Stimulated activated CD8-positive, alpha-beta memory T cell treated with anti-CD3 and anti-CD28 coated beads, Interleukin-4, amount 100 ng/mL, for 1 hour (primary cell): ENCODE measurements around the gene RFWD3.
A peak's percentile ranks its signal among the peaks of the same experiment; 100 is the strongest.
"Not testable (repeated sequence)": the region's sequence is repeated elsewhere in the genome, so short reads cannot be mapped to it uniquely, and the experiment has no call there.

Source experiments
- DNase-seq, 2 donors: peaks; one replicate each; pipeline ENCODE4 v3.0.0-alpha.2; 2020; ENCODE audit warnings: low read depth in 2 of 2, low spot score in 1 of 2

RFWD3 gene, protein sequence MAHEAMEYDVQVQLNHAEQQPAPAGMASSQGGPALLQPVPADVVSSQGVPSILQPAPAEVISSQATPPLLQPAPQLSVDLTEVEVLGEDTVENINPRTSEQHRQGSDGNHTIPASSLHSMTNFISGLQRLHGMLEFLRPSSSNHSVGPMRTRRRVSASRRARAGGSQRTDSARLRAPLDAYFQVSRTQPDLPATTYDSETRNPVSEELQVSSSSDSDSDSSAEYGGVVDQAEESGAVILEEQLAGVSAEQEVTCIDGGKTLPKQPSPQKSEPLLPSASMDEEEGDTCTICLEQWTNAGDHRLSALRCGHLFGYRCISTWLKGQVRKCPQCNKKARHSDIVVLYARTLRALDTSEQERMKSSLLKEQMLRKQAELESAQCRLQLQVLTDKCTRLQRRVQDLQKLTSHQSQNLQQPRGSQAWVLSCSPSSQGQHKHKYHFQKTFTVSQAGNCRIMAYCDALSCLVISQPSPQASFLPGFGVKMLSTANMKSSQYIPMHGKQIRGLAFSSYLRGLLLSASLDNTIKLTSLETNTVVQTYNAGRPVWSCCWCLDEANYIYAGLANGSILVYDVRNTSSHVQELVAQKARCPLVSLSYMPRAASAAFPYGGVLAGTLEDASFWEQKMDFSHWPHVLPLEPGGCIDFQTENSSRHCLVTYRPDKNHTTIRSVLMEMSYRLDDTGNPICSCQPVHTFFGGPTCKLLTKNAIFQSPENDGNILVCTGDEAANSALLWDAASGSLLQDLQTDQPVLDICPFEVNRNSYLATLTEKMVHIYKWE

DNA sequence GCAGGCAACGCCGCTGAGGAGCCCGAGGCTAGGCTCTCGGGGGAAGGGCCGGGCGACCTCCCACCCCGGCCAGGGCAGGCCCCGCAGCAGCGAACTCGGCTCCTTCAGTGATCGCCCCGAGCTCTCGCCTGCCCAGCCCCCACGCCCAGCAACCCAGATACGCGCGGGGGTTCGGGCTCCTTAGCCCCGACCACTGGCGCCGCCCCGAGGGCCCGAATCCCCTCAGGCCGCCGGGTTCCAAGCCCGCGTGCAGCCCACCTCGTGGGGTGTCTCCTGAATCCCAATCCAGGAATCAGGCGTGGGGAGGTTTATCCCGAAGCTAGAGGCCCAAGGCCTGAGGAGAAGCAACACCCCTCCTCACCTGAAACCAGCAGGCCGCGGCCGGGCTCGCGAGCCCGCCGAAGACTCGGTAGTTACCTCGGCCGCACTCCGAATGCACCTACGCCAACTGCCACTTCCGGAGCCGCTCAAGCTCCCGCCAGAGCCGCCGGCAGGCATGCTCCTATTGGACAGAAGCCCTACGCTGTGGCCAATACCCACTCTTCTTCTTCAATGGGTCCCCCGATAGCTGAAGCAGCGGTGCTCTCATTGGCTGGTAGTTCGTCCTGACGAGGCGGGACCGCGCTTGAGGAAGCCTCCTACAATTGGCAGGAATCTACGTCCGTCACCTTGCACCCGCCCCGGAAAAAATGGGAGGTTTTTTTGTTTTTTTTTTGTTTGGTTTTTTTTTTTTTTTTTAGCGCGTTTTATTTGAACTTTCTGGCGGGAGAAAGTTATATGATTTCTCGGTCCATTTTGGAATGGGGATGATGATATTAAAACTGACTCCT, at the start of gene RFWD3:
TSS of gene RFWD3 (minus strand) at position 453 of the 830 bp plus-strand sequence. CDS start 5,428 bp downstream, outside the sequence.
- peak; percentile 80 to 93 for DNase-seq

GRCh38 chr16:74716355-74716754, 49.7 kb upstream of the RFWD3 start:
- DNase-seq: no peak

DNA sequence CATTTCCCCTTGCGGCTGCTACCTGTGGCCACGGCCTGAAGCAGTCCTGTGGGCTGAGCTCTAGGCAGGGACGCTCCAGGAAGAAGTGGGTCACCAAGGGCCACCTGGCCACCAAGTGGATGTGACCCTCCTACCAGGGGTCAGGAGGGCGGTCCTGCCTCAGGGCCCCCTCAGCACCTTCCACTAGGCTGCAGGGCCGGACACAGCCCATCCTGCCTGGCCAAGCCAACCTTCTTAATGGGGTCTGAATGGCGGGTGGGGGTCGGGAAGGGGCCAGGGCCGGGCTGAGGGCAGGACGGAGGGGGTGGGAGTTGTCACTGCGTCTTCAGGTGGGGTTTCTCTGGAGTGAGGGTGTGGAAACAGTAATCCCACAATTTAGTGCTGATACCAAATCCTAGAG, 47.2 kb upstream of the RFWD3 start:
- no peak for DNase-seq

DNA sequence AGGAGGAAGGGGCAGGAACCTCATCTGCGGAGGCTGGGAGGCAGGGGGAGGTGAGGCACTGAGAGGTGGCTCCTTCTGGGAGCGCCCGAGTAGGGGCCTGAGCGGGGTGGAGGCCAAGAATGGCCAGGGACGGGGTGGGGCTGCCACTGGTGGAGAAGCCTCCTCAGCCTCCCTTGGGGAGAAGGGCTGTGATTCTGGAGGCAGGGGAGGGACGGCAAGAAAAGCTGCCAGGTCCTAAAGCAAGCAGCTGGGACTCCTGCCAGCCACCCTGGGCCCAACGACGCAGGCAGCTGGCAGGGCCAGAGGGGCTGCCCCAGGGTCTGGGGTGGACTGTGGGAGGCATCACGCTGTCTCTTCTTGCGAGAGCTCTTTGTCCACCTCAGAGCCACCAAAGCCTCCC, 46.6 kb upstream of the RFWD3 start:
- no peak for DNase-seq

DNA sequence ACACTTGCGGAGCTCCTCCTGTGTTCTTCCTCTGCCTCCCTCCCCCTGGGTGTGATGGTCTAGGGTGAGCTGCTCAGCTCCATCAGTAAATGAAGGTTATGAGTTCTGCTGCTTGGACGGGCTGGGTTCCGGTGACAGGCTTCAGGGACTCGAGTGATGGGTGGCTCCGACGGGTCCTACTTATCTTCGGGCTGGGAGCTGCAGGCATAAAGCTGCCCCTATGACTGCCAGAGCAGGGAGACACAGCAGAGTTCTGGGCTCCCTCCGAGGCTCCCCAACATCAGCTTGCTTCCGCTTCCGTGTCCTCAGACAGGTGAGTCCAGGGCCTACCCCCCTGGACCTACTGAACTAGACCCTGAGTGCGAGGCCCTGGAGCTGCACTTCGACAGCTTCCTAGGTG, 45.3 kb upstream of the RFWD3 start:
- no peak for DNase-seq

- DNase-seq: no peak
Measured at GRCh38 chr16:74710401-74710800, 43.7 kb upstream of the RFWD3 start.

DNA sequence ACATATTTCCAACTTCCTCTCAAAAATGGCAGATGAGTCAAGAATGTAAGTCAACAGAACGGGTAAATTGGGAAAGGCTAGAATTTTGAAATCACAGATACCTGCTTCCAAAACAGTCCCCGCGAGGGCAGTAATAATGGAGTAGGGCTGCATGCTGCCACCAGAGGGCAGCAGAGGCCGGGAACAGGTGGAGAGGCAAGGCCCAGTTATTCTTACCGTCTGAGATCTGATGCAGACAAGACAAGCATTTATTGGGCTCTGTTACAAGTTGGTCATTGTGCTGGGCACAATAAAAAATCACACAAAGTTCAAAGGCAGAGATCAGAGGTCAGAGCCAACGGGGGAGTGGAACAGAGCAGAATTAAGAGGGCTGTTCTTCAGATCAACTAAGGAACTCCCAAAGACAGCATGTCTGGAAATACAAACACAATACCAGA, 42.8 kb upstream of the RFWD3 start:
- peak; percentile 55 to 70 for DNase-seq

DNA sequence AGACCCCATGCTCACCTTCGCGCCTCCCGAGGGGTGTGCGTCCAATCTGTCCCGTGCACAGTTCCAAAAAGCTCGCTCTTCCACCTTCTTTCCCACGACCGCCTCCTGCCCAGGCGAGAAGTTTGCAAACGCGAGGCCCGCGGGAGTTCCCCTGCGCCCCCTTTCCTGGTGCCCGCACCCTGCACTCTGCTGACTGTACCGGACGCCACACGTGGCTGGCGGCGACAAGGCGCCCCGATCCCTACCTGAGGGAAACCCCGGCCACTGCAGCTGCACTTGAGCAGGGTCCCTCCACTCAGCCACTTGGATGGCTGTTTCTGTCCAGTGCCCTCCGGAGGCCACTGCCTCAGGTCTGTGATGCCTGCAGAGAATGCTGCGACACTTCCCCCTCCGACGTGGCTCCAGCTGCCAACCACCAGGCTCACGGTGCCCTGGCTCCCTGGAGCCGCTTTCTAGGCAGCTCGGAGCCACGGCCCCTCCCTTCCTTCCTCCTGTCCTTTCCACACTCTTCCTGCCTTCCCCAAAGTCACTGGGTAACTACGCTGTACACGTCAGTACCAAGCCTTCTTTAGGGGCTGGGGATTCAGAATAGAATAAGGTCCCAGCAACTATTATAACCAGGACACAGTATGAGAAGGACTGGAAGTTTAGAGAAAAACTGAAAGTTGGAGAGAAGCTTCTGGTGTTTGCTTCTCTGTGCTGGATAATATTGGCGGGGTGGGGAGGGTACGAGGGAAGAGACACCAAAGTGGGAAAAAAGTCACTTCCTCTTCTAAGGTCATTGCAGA, 34.0 kb upstream of the RFWD3 start, which contains the start of gene MLKL:
TSS of gene MLKL (minus strand) at position 425 of the 788 bp plus-strand sequence. CDS start 5,105 bp downstream, outside the sequence.
- peak; percentile 29 to 32 for DNase-seq

DNA sequence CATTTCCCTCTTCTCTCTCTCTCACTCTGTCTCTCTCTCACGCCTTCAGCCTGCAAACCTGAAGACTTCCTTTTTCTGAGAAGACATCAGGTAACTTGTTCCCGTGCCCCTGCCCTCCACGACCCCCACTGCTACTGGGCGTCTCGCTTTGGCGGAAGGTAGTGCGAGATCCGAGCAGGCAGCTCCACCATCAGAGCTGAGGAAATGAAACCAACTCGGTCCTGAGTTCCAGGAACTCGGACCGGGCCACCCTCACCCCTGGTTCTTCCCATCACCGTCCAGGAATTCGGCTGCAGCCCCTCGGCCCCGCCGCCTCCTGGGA, 33.4 kb upstream of the RFWD3 start:
- no peak for DNase-seq

DNA sequence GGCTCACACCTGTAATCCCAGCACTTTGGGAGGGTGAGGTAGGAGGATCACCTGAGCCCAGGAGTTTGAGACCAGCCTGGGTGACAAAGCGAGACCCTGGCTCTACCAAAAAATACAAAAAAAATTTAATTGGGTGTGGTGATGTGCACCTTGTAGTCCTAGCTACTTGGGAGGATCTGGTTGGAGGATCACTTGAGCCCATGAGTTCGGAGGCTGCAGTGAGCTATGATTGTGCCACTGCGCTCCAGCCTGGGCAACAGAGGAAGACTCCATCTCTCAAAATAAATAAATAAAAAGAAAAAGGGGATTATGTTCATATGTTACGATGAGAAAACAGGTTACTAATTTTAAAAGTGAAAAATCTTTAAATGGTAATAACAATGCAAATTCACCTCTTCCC, 33.0 kb upstream of the RFWD3 start:
- DNase-seq: no peak

DNA sequence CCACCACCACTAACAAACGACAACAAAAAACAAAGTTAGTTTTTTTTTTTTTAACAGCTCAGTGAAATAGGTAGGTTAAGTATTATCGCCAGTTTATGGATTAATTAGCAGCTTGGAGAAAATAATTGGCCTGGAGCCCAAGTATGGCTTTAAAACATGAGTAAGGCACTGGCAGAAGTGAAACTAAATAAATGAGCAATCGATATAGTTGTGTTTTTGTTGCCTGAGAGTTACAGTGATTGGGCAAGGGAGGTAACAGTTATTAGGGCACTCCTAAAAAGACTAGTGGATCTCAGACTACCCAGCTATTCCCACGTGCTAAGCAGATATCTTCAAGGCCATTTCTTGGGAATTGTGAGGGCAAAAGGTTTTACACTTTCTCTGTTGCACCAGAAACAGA, 31.5 kb upstream of the RFWD3 start:
- no peak for DNase-seq

- peak in 1 of 2 donors; percentile 7 for DNase-seq
Measured at GRCh38 chr16:74695450-74696422, 29.1 kb upstream of the RFWD3 start.

DNA sequence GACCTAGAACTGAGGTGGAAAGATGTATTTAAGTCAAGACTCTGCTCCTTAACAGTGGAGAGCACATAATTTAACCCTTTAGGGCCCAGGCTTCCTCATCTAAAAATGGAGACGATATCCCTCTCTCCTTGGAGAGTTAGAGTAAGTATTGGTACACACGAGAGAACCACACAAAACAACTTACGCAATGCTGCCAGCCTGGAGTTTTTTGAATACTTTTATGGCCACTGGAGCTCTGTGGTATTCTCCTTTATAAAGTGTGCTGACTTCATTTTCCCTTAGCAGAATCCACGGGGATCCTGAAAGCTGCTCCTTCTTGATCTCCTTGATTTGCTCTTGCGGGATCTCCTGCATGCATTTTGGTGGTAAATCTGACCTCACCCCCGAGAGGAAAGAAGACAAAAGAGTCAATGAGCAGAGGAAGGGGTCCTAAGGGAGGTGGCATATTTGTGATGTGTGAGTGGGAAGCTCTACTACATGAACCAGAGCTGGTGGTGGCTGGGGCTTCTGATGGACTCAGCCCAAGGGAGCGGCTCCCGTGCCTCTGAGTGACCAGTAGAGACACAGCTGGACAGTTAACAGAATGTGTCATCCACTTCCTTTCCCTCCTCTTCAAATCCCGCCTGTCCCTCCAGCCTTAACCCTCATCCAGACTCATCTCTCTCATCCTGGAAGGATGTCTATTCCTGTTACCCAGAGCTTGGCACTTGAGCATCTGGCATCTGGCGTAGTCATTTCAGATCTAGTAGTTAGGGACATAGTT, 24.6 kb upstream of the RFWD3 start:
- no peak for DNase-seq

DNA sequence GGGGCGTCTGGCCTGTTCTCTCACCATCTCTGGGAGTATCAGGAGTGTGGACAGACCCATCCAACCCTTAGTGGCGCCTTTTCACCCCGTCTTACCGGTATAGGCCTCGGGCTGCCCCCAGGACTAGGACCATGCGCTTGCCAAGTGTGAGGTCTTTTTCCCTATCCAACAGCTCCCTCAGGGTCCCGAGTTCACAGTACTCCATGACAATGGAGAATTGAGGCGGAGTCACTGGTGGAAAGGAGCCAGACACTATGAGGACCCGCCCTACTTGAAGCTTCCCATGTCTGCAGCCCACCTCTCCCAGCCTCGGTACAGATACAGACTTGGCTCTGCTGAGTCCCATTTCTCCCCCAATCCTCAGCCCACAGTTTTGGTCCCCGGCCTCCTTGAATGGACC, 15.9 kb upstream of the RFWD3 start:
- no peak for DNase-seq

GRCh38 chr16:74680681-74681080, 14.0 kb upstream of the RFWD3 start:
- DNase-seq: no peak

DNA sequence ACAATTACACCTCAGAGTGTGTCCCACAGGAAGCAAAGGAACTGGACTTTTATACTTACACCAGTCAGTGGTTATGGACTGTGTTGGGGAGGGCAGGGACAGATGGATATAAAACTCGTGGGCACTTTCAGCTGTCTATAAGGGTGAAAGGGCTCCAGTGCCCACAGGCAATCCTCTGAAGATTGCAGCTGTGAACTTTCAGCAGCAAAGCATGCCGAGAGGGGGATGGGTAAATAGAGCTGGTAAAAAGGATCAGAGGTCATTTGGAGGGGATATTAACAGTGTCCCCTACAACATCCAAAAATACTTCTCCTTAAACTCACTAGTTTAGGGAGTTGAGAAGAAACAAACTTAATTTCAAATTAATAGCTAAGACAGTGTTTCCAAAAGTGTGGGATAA, 13.3 kb upstream of the RFWD3 start:
- no peak for DNase-seq

- DNase-seq: no peak
Measured at GRCh38 chr16:74677868-74678267, 11.2 kb upstream of the RFWD3 start.

- no peak for DNase-seq
Measured at GRCh38 chr16:74673876-74674275, 7.2 kb upstream of the RFWD3 start.

GRCh38 chr16:74668877-74669276, 2.2 kb upstream of the RFWD3 start:
- not testable (repeated sequence) for DNase-seq
